GM12872 (cell line): ENCODE results near the gene GLIS1.

Experiments
- CTCF ChIP-seq: IDR thresholded peaks from 3 replicates; pipeline ENCODE4 v1.5.1; 2011; ENCODE audit warnings: low read depth, mild to moderate bottlenecking, low read length, moderate library complexity; ENCODE audit not compliant: insufficient read depth

GLIS1 gene

GRCh38 chr1:53704804-53705445 is 34.0 kb downstream of the GLIS1 start:
- TF ChIP-seq CTCF, result no peak

- TF ChIP-seq CTCF, result no peak
Observed at GRCh38 chr1:53704304-53704703, 34.7 kb downstream of the GLIS1 start.

- no peak for TF ChIP-seq CTCF
Observed at GRCh38 chr1:53703174-53703573, 35.8 kb downstream of the GLIS1 start.

GRCh38 chr1:53702341-53702740 is 36.6 kb downstream of the GLIS1 start:
- no peak for TF ChIP-seq CTCF

- TF ChIP-seq CTCF, result no peak
Observed at GRCh38 chr1:53700776-53701175, 38.2 kb downstream of the GLIS1 start.

GRCh38 chr1:53699981-53700380 is 39.0 kb downstream of the GLIS1 start:
- TF ChIP-seq CTCF, result no peak

GRCh38 chr1:53698384-53698980 is 40.5 kb downstream of the GLIS1 start:
- no peak for TF ChIP-seq CTCF
